Measurements from ENCODE around the gene DOCK4.

GRCh38 chr7:112160771-112161150 is 45.4 kb downstream of the DOCK4 start:
- no peak for TF ChIP-seq POLR2A (IDR thresholded peaks at IDR 0.05)
- TF ChIP-seq, protein P1, sequence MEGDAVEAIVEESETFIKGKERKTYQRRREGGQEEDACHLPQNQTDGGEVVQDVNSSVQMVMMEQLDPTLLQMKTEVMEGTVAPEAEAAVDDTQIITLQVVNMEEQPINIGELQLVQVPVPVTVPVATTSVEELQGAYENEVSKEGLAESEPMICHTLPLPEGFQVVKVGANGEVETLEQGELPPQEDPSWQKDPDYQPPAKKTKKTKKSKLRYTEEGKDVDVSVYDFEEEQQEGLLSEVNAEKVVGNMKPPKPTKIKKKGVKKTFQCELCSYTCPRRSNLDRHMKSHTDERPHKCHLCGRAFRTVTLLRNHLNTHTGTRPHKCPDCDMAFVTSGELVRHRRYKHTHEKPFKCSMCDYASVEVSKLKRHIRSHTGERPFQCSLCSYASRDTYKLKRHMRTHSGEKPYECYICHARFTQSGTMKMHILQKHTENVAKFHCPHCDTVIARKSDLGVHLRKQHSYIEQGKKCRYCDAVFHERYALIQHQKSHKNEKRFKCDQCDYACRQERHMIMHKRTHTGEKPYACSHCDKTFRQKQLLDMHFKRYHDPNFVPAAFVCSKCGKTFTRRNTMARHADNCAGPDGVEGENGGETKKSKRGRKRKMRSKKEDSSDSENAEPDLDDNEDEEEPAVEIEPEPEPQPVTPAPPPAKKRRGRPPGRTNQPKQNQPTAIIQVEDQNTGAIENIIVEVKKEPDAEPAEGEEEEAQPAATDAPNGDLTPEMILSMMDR (IDR thresholded peaks at IDR 0.05): no peak
- no peak for TF ChIP-seq POLR2AphosphoS5 (IDR thresholded peaks at IDR 0.05)
- TF ChIP-seq EP300 (IDR thresholded peaks at IDR 0.05; ENCODE audit: low read depth): no peak
